NK-92 (cell line): Measurements from ENCODE around the gene PSMA8.
"Not testable (repeated sequence)": the region's sequence is repeated elsewhere in the genome, so short reads cannot be mapped to it uniquely, and the experiment has no call there.

ENCODE experiments used
- DNase-seq: peaks from one replicate; lab custom pipeline; 2025; ENCODE audit not compliant: unreplicated experiment; lab: John Stamatoyannopoulos, UW

The PSMA8 gene

DNA sequence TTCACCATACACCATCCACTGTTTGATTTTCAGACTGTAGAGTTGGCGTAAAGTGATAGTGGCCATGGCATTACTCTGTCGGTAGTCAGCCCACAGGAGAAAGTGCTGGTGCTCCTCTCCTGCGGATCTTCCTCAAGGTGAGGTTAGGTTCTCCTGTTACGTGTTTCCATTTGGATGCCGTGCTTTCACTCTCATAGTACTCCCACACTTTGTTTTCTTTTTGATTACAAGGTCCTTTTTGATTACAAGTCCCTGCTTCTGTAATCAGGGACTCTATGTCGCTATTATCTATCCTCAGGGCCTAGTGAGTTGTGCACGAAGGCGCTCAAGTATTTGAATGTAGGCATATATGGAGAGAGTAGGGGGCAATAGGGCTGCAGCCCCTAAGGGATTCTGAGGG is 96.8 kb downstream of the PSMA8 start:
- no peak for DNase-seq

DNA sequence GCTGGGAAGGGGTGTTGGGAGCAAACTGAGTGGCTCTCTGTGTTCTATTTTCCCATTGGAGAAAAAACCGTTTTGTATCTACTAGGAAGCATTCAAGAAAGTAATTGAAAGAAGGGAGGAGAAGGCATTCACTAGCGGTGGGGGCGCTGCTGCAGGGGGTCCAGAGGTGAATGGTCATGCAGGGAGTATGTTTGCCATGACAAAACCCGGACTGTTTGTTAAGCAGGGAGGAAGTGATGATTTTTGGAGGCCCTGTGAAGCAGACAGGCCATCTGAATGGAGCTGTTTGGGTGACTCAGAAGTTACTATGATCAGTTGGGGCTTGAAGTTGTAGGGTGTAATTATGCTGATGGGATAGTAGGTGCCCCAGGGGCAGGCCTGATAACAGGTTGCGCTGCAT is 99.5 kb downstream of the PSMA8 start:
- DNase-seq = no peak

DNA sequence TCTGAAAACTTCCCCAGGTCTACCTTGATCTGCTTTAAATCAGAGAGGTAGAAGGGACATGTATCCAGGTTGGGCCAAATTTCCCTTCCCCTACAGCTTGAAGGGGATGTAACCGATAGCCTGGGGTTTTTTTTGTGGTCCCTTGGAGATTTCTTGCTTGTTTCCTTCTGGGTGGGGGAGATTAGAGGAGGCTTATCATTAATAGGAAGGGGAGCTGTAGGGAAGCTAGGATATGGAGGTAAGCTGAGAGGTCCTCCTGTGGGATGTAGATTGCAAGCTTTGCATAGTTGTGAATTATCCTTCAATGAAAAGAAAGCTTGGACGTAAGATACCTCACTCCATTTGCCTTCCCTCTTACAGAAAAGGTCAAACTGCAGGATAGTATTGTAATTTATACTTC is 103.7 kb downstream of the PSMA8 start:
- DNase-seq = not testable (repeated sequence)

DNA sequence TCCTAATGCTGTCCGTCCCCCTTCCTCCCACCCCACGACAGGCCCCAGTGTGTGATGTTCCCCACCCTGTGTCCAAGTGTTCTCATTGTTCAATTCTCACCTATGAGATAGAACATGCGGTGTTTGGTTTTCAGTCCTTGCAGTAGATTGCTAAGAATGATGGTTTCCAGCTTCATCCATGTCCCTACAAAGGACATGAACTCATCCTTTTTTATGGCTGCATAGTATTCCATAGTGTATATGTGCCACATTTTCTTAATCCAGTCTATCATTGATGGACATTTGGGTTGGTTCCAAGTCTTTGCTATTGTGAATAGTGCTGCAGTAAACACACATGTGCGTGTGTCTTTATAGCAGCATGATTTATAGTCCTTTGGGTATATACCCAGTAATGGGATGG is 105.0 kb downstream of the PSMA8 start:
- not testable (repeated sequence) for DNase-seq

DNA sequence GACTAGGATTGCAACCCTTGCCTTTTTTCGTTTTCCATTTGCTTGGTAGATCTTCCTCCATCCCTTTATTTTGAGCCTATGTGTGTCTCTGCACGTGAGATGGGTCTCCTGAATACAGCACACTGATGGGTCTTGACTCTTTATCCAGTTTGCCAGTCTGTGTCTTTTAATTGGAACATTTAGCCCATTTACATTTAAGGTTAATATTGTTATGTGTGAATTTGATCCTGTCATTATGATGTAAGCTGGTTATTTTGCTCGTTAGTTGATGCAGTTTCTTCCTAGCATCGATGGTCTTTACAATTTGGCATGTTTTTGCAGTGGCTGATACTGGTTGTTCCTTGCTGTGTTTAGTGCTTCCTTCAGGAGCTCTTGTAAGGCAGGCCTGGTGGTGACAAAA is 108.7 kb downstream of the PSMA8 start:
- not testable (repeated sequence) for DNase-seq
